EL (cell line): ENCODE results near the gene ZDHHC4.
A peak's percentile ranks its signal among the peaks of the same experiment; 100 is the strongest.
"Not testable (repeated sequence)": the region's sequence is repeated elsewhere in the genome, so short reads cannot be mapped to it uniquely, and the experiment has no call there.

Experiments
- DNase-seq: peaks from one replicate; pipeline ENCODE4 v3.0.0-alpha.2; 2016

Gene ZDHHC4

GRCh38 chr7:6563936-6564770 is 13.1 kb upstream of the ZDHHC4 start:
- no peak for DNase-seq

DNA sequence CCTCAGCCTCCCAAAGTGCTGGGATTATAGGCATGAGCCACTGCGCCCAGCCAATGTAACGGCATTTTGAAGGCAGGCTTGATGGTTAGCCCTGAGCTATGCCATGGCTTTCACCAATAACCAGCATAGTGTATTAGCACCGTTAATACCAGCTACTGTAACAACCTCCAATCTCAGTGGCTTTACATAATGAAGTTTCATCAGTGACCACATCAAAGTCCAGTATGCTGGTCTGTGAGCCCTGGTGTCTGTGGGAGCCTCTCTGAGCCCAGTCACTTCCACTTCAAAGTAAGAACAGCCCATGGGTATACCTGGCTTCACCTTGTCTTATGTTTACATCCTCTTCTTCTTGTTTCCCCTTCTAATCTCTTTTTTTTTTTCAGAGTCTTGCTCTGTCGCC is 11.6 kb upstream of the ZDHHC4 start:
- DNase-seq = no peak

DNA sequence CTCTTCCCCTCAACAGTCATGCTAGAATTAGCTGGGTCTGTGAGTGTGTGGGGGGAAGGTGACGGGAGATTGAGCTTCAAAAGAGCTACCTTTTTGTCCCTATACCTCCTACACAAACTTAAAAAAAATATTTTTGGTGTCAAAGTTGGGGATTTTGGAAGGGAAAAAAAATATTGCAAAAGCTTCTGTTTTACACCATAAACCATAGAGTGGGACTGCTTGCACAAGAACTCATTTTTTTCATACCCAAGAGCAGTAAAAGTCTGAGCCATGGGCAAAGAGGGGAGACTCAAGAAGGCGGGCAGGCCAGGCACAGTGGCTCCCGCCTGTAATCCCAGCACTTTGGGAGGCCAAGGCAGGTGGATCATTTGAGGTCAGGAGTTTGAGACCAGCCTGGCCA is 9.4 kb upstream of the ZDHHC4 start:
- no peak for DNase-seq

- DNase-seq = no peak
These were observed 6.0 kb upstream of the ZDHHC4 start for GRCh38 chr7:6571160-6571779.

DNA sequence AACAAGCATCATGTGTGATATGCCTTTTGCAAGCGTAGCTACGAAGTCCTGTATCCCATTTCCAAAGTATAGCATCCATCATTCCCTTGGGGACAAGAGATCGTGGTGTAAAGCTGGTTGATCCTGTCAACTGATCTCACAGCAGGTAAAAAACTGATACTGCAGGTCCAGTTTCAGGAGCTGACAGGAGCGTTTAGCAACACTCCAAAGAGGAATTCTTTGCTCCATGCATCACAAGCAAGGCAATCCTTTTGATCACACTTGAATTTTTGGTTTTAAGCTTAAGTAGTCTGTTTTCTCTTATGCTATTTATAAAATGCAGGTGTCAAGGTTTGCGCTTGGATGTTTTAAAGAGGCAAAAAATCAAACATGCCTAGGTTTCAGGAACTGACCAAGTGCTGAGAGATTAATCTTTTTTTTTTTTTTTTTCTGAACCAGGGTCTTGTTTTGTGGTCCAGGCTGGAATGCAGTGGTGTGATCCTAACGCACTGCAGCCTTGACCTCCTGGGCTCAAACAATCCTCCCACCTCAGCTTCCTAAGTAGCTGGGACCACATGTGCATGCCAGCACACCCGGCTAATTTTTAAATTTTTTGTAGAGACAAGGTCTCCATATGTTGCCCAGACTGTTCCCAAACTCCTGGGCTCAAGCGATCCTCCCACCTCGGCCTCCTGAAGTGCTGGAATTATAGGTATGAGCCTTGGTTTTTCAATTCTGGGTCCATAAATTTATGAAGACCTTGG is 1.8 kb upstream of the ZDHHC4 start:
- no peak for DNase-seq

DNA sequence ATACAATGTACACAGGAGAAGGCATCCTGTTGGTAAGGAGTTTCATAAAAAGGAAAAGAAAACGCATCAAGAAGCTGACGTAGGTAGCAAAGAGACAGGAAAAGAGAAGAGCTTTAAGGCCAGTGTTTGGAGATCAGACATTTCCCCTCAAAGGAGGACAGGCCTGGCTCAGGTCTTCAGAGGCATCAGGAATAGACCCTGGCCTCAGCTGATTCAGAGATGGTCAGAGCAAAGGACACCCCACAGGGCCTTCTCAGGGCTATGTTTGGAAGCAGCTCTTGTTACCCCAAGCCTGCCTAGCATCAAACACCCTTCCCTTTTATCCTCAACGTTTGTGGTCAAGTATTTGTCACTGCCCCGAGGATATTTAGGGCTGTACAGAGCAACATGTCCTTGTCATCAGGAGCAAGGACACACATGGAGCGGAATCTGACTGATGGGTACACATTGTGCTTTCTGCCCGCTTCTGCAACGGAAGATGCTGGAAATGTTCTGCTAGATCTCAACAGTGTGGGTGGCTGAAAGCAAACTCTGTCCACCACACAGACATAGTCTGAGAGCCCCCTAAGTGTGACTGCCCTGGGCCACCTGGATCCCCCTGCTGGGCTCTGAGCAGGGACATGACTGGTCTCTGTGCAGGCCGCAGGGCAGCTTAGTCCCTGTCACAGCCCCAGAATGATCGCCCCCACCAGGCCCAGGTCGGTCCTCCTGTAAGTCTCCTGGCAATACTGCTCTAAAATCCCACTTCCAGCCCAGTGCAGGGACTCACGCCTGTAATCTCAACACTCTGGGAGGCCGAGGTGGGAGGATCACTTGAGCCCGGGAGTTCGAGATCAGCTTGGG is 1.0 kb upstream of the ZDHHC4 start:
- no peak for DNase-seq

- DNase-seq = not testable (repeated sequence)
These were observed 336 bp upstream of the ZDHHC4 start for GRCh38 chr7:6576867-6577368.

GRCh38 chr7:6578114-6579084 is 1.1 kb downstream of the ZDHHC4 start:
- no peak for DNase-seq

DNA sequence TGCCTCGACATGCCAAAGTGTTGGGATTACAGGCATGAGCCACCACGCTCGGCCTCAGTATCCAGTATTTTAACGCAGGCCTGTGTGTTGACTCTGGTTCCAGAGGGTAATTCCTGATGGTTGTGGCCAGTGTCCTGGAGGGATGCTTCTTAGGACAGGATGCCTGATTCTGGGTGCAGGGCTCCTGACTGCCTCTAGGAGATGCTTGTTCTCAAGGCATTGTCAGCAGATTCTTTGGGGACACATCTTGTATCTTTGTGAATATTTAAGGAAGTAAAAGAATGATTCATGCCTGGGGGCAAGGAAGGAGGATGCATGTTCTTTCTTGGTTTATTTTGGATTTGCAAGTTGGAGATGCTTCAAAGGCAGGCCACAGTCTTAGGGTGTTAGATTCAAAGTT is 2.2 kb downstream of the ZDHHC4 start:
- DNase-seq = peak; percentile 55

- DNase-seq = not testable (repeated sequence)
These were observed 8.6 kb downstream of the ZDHHC4 start for GRCh38 chr7:6585746-6586432.

- no peak for DNase-seq
These were observed 11.3 kb downstream of the ZDHHC4 start for GRCh38 chr7:6588566-6588965.

DNA sequence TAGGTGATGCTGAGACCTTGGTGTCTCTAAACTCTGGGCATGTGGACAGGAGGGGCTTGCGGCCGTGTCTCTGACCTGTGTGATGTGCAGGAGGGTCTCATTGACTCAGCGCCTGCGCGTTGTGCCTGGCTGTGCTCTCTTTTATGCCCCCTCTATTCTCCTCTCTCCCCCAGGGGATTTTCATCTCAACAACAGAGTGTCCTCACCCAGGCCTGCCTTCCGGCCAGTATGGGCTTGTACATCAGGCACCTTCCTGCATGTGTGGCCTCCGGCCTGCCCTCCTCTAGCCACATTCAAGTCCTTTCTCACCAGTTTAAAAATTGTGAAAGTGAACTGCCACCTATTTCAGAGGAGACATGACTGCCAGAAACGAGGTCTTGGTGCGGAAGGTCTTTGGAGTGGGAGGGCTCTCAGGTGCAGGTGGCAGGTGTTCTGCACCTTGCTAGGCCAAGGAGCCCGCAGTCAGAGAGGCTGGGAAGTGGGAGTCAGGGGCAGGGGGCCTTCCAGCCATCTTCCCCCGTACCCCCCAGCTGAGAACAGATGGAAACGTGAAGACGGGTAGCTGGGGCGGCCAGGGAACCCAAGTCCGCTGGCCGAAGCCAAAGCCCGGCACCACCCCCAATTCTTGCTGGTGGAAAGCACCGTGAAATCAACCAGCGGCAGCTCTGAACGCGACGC is 12.0 kb downstream of the ZDHHC4 start:
- DNase-seq = no peak

DNA sequence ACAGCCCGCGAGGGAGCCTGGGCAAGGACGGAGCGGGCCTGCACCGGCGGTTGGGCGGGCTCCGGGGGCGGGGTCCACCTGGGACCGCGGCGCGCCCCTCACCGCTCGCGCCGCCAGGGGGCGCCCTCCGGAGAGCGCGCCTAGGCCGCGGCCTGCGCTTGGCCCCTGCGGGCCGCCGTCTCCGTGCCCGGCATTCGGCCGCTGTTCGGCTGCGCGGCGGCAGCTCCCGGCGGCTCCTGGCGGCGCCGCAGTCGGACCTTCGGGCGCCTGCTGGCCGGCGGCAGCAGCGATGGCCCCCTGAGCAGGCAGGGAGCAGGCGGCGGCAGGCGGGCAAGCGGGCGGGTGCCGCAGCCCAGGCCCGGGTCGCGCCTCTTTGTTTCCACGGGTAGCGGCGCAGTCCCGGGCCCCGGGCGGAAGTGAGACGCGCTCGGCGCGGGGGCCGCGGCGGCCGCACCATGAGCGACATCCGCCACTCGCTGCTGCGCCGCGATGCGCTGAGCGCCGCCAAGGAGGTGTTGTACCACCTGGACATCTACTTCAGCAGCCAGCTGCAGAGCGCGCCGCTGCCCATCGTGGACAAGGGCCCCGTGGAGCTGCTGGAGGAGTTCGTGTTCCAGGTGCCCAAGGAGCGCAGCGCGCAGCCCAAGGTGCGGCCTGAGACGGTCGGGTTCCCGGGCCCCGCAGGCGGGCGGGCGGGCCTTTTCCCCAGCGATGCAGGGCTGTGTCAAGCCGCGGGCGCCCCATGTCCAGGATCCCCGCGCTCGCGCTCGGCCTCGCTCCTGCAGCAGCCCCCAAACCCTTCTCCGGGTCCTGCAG is 12.8 kb downstream of the ZDHHC4 start, which contains the start of gene INTS15:
Gene INTS15 (plus strand): TSS at position 193 of the 816 bp plus-strand sequence. CDS start 263 bp downstream, at position 456.
- DNase-seq = peak; percentile 81

GRCh38 chr7:6590645-6591110 is 13.4 kb downstream of the ZDHHC4 start:
- no peak for DNase-seq

GRCh38 chr7:6600093-6600492 is 22.8 kb downstream of the ZDHHC4 start:
- no peak for DNase-seq

DNA sequence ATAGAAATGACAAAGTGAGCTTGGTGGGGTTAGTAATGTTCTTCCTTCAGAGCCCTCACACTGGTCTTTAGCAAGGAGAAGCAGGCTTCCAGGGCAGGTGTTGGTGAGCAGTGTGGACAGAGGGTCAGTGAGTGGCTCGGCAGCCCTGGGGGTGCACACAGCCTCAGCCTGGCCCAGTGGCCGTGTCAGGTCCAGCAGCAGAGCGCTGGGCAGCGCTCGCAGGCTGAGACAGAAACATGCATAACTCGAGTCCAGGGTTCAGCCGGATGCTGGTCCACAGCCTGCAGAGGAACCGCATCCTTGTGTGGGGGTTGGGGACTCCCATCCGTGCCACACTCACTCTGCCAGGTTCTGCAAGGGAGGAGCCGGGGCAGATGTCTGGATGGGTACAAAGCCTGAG is 27.2 kb downstream of the ZDHHC4 start:
- no peak for DNase-seq

DNA sequence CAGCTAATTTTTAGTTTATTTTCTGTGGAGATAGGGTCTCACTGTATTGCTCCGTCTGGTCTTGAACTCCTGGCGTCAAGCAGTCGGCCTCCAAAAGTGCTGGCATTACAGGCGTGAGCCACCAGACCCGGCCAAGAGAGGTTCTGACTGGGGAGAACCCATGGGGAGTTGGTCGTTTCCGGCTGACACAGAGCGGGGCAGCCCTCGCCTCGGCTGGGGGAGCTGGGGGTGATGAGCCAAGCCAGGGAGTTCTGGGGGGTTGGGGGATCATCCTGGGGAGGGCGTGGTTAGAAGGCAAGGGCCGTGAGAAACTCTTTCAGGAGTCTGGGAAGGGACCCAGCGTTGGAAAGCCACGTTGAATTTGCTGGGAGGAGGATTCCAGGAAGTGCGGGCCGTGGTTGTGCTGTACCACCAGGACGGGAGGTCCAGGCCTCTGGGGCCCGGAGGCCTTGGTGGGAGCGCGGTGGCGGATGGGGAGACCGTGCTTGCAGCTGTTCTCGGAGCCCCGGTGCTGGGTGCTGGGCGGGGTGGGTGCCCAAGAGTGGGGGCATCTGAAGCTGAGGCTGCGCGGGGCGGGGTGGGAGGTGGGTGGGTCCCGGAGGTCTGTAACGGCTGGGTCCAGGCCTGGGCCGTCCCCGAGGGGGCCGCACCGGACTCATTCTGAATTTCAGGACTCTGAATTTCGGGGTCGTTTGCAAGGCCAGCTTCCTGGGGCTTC is 29.8 kb downstream of the ZDHHC4 start:
- DNase-seq = no peak

GRCh38 chr7:6607651-6608051 is 30.4 kb downstream of the ZDHHC4 start:
- no peak for DNase-seq
